H9 (cell line): ENCODE measurements around the gene ENDOU. TPM values are rescaled to one million over a fixed set of nuclear protein-coding genes. Genes with fewer than 3 reads are reported as not detected.

ENCODE experiments used
- DNase-seq: peaks from one replicate; pipeline ENCODE4 v3.0.0-alpha.2; 2017
- H2AFZ ChIP-seq: one replicate; pipeline ENCODE4 v1.6.1; 2013; ENCODE audit warnings: mild to moderate bottlenecking, low read length, control low read depth, moderate library complexity
- H2AK5ac ChIP-seq: 2 replicates; pipeline ENCODE4 v1.6.1; 2013; ENCODE audit warnings: low read length, control low read depth, mixed read lengths; ENCODE audit not compliant: insufficient read length
- H2BK120ac ChIP-seq: one replicate; pipeline ENCODE4 v1.6.1; 2013; ENCODE audit warnings: low read depth, mild to moderate bottlenecking, low read length, control low read depth, inconsistent platforms; ENCODE audit not compliant: poor library complexity, severe bottlenecking
- H2BK12ac ChIP-seq: 2 replicates; pipeline ENCODE4 v1.6.1; 2013; ENCODE audit warnings: low read length, control low read depth, mixed read lengths, low read depth; ENCODE audit not compliant: insufficient read length
- H2BK15ac ChIP-seq: 2 replicates; pipeline ENCODE4 v1.6.1; 2013; ENCODE audit warnings: low read depth, low read length, control low read depth
- H2BK20ac ChIP-seq: one replicate; pipeline ENCODE4 v1.6.1; 2013; ENCODE audit warnings: low read depth, mild to moderate bottlenecking, low read length, control low read depth, inconsistent platforms; ENCODE audit not compliant: poor library complexity, severe bottlenecking
- H2BK5ac ChIP-seq: 2 replicates; pipeline ENCODE4 v1.6.1; 2013; ENCODE audit warnings: low read length, control low read depth, mixed read lengths; ENCODE audit not compliant: insufficient read length
- H3K14ac ChIP-seq: 2 replicates; pipeline ENCODE4 v1.6.1; 2013; ENCODE audit warnings: low read length, control low read depth; ENCODE audit not compliant: insufficient read depth
- H3K18ac ChIP-seq: 2 replicates; pipeline ENCODE4 v1.6.1; 2013; ENCODE audit warnings: low read depth, mild to moderate bottlenecking, mixed read lengths, low read length, control low read depth; ENCODE audit not compliant: insufficient read length
- H3K23ac ChIP-seq: 2 replicates; pipeline ENCODE4 v1.6.1; 2013; ENCODE audit warnings: low read length, control low read depth, mixed read lengths, low read depth; ENCODE audit not compliant: insufficient read length
- H3K23me2 ChIP-seq: 2 replicates; pipeline ENCODE4 v1.6.1; 2013; ENCODE audit warnings: low read depth, mild to moderate bottlenecking, mixed read lengths, low read length, control low read depth; ENCODE audit not compliant: insufficient read length, poor library complexity, severe bottlenecking
- H3K27ac ChIP-seq: 2 replicates; pipeline ENCODE4 v1.5.1; 2013; ENCODE audit warnings: low read length, control low read depth, mixed read lengths, low read depth; ENCODE audit not compliant: insufficient read length
- H3K27me3 ChIP-seq: 2 replicates; pipeline ENCODE4 v1.6.1; 2013; ENCODE audit warnings: low read length, control low read depth, inconsistent platforms; ENCODE audit not compliant: insufficient read depth
- H3K4ac ChIP-seq: 2 replicates; pipeline ENCODE4 v1.6.1; 2013; ENCODE audit warnings: low read depth, mild to moderate bottlenecking, control low read depth, inconsistent platforms, low read length, moderate library complexity
- H3K4me1 ChIP-seq: 2 replicates; pipeline ENCODE4 v1.6.1; 2013; ENCODE audit warnings: low read length, control low read depth, inconsistent platforms; ENCODE audit not compliant: insufficient read depth
- H3K4me2 ChIP-seq: 2 replicates; pipeline ENCODE4 v1.6.1; 2013; ENCODE audit warnings: low read length, control low read depth, mixed read lengths; ENCODE audit not compliant: insufficient read length, insufficient read depth
- H3K56ac ChIP-seq: 2 replicates; pipeline ENCODE4 v1.6.1; 2013; ENCODE audit warnings: low read depth, mild to moderate bottlenecking, mixed read lengths, low read length, control low read depth; ENCODE audit not compliant: insufficient read length
- H3K79me1 ChIP-seq: 2 replicates; pipeline ENCODE4 v1.6.1; 2013; ENCODE audit warnings: low read depth, mild to moderate bottlenecking, moderate library complexity, low read length, control low read depth, inconsistent platforms; ENCODE audit not compliant: insufficient read depth, poor library complexity, severe bottlenecking
- H3K79me2 ChIP-seq: 2 replicates; pipeline ENCODE4 v1.6.1; 2013; ENCODE audit warnings: low read length, control low read depth, inconsistent platforms; ENCODE audit not compliant: insufficient read depth
- H3K9ac ChIP-seq: 2 replicates; pipeline ENCODE4 v1.6.1; 2013; ENCODE audit warnings: low read length, control low read depth, mixed read lengths; ENCODE audit not compliant: insufficient read length; ENCODE audit errors: extremely low read depth
- H3K9me3 ChIP-seq: one replicate; pipeline ENCODE4 v1.6.1; 2013; ENCODE audit warnings: low read depth, low read length, inconsistent platforms; ENCODE audit not compliant: control insufficient read depth
- H3T11ph ChIP-seq: one replicate; pipeline ENCODE4 v1.6.1; 2013; ENCODE audit warnings: mild to moderate bottlenecking, low read length, control low read depth, inconsistent platforms
- H4K20me1 ChIP-seq: one replicate; pipeline ENCODE4 v1.6.1; 2013; ENCODE audit not compliant: control insufficient read depth, insufficient read length, insufficient read depth
- H4K5ac ChIP-seq: 2 replicates; pipeline ENCODE4 v1.6.1; 2013; ENCODE audit warnings: low read depth, mild to moderate bottlenecking, mixed read lengths, low read length, control low read depth; ENCODE audit not compliant: insufficient read length
- H4K8ac ChIP-seq: replicated peaks from 2 replicates; pipeline ENCODE4 v1.6.1; 2013; ENCODE audit warnings: low read length, control low read depth, mixed read lengths, low read depth; ENCODE audit not compliant: insufficient read length
- H4K91ac ChIP-seq: 2 replicates; pipeline ENCODE4 v1.6.1; 2013; ENCODE audit warnings: low read depth, mild to moderate bottlenecking, moderate library complexity, mixed read lengths, low read length, control low read depth; ENCODE audit not compliant: insufficient read length
- H3K27ac Mint-ChIP-seq, 3 experiments: 2 replicates in 2 of 3; 3 replicates in 1 of 3; pipeline ENCODE4 v1.8.0; 2020 to 2021; ENCODE audit warnings: mixed read lengths in 3 of 3, mild to moderate bottlenecking in 1 of 3, moderate library complexity in 1 of 3
- H3K27me3 Mint-ChIP-seq: 2 replicates; pipeline ENCODE4 v1.8.0; 2021; ENCODE audit warnings: low read depth, mild to moderate bottlenecking, moderate library complexity, mixed read lengths
- H3K36me3 Mint-ChIP-seq, 3 experiments: 2 replicates in 2 of 3; 3 replicates in 1 of 3; pipeline ENCODE4 v1.8.0; 2020 to 2021; ENCODE audit warnings: low read depth in 3 of 3, mixed read lengths in 3 of 3; ENCODE audit not compliant: insufficient read depth in 1 of 3
- H3K4me1 Mint-ChIP-seq, 2 experiments: 2 replicates each; pipeline ENCODE4 v1.8.0; 2020; ENCODE audit warnings: mixed read lengths in 2 of 2
- H3K4me3 Mint-ChIP-seq, 2 experiments: 2 replicates in 1 of 2; 3 replicates in 1 of 2; pipeline ENCODE4 v1.8.0; 2020 to 2021; ENCODE audit warnings: mild to moderate bottlenecking in 2 of 2, mixed read lengths in 2 of 2, moderate library complexity in 1 of 2
- H3K9me3 Mint-ChIP-seq, 2 experiments: 2 replicates in 1 of 2; 3 replicates in 1 of 2; pipeline ENCODE4 v1.8.0; 2020; ENCODE audit warnings: mild to moderate bottlenecking in 2 of 2, mixed read lengths in 2 of 2, moderate library complexity in 1 of 2
- CTCF ChIP-seq: fragments of 200-600 bp; sonication (generic); conservative IDR thresholded peaks from 3 replicates; pipeline ENCODE4 v1.8.0; 2021; ENCODE audit warnings: antibody characterized with exemption, mild to moderate bottlenecking
- WGBS: extraction: QIAGEN DNeasy Blood & Tissue Kit; methylation state at CpG from one replicate; pipeline ENCODE4 v1.1.7; 2013; ENCODE audit warnings: missing lambda C conversion rate, low lambda C conversion rate, mixed read lengths; ENCODE audit not compliant: insufficient read length; ENCODE audit errors: extremely low coverage; 5-methylcytosine and 5-hydroxymethylcytosine counted together
- total RNA-seq: library from RNA; stranded (reverse); gene quantifications from 2 replicates; pipeline ENCODE4 v1.2.1, GENCODE V29; 2021

Gene ENDOU
- total RNA-seq, 1 experiment from 2014 or later = not detected

- no peak overlapping the region for H4K8ac ChIP-seq
- peak; percentile 95 for TF ChIP-seq CTCF
- no peaks in the 10 kb centered on the region for H3K9me3 Mint-ChIP-seq
- no peaks in the 10 kb centered on the region for H3K79me2 ChIP-seq
- no peak overlapping the region for H4K5ac ChIP-seq
- no peaks in the 10 kb centered on the region for H3K79me1 ChIP-seq
- no peaks in the 10 kb centered on the region for H4K20me1 ChIP-seq
- peak overlapping the region; percentile 29 for H3K18ac ChIP-seq
- 0 out of 2 replicates have a peak overlapping the region, but pooled peaks have one; percentile 20 for H3K14ac ChIP-seq
- WGBS = no CpG with 5 or more reads among the region's 13 CpGs
- H3K4ac ChIP-seq = no peak overlapping the region
- no peaks in the 10 kb centered on the region for H3K23me2 ChIP-seq
- H3K9me3 ChIP-seq = no peaks in the 10 kb centered on the region
- H4K91ac ChIP-seq = no peak overlapping the region
- H3K36me3 Mint-ChIP-seq = no peaks in the 10 kb centered on the region; a peak in 1 of 7 replicates
- peaks cover 3% of the 10 kb centered on the region; the same call in 1 of the 2 replicates for H3K27me3 ChIP-seq
- H2BK5ac ChIP-seq = no peak overlapping the region
- H3T11ph ChIP-seq = no peak overlapping the region
- peaks cover 26 to 28% of the 10 kb centered on the region in 2 experiments for H3K4me1 Mint-ChIP-seq
- peak overlapping the region; percentile 2 to 13; a peak in 2 of 5 replicates for H3K4me3 Mint-ChIP-seq
- H2AFZ ChIP-seq = no peak overlapping the region
- no peak overlapping the region for H2BK20ac ChIP-seq
- H3K4me1 ChIP-seq = no peaks in the 10 kb centered on the region
- no peak overlapping the region for H3K4me2 ChIP-seq
- H2BK120ac ChIP-seq = no peak overlapping the region
- H3K23ac ChIP-seq = no peak overlapping the region
- no peak overlapping the region for H3K56ac ChIP-seq
- no peak overlapping the region for H3K9ac ChIP-seq
- H3K27me3 Mint-ChIP-seq = peaks cover 46% of the 10 kb centered on the region
- H2BK12ac ChIP-seq = no peak overlapping the region
- H2BK15ac ChIP-seq = no peak overlapping the region
- peak; percentile 94 for DNase-seq
- H3K27ac ChIP-seq = no peak overlapping the region
- peak overlapping the region; percentile 48 to 95 (median 87); a peak in 5 of 7 replicates for H3K27ac Mint-ChIP-seq
- no peak overlapping the region for H2AK5ac ChIP-seq
Observed at GRCh38 chr12:47717443-47718193, 7.7 kb downstream of the ENDOU start.
